ENCODE results near the gene CADPS.

- TF ChIP-seq CTCF (IDR thresholded peaks at IDR 0.05; ENCODE audit: insufficient read depth, low read length), result no peak
- no peak for TF ChIP-seq POLR2AphosphoS5 (IDR thresholded peaks at IDR 0.05; ENCODE audit: low read depth)
Observed at GRCh38 chr3:62604751-62605351, 270.4 kb downstream of the CADPS start.
